HG02970 (cell line): Measurements from ENCODE around the gene LRRC71.
"Not testable (repeated sequence)": the region's sequence is repeated elsewhere in the genome, so short reads cannot be mapped to it uniquely, and the experiment has no call there.

ENCODE experiments used
- ATAC-seq: cut with Tn5 transposase; IDR thresholded peaks from one replicate; pipeline ENCODE4 v1.9.1; 2021; ENCODE audit warnings: mild to moderate bottlenecking, moderate library complexity, moderate number of reproducible peaks; ENCODE audit not compliant: unreplicated experiment, low FRiP score

The LRRC71 gene

DNA sequence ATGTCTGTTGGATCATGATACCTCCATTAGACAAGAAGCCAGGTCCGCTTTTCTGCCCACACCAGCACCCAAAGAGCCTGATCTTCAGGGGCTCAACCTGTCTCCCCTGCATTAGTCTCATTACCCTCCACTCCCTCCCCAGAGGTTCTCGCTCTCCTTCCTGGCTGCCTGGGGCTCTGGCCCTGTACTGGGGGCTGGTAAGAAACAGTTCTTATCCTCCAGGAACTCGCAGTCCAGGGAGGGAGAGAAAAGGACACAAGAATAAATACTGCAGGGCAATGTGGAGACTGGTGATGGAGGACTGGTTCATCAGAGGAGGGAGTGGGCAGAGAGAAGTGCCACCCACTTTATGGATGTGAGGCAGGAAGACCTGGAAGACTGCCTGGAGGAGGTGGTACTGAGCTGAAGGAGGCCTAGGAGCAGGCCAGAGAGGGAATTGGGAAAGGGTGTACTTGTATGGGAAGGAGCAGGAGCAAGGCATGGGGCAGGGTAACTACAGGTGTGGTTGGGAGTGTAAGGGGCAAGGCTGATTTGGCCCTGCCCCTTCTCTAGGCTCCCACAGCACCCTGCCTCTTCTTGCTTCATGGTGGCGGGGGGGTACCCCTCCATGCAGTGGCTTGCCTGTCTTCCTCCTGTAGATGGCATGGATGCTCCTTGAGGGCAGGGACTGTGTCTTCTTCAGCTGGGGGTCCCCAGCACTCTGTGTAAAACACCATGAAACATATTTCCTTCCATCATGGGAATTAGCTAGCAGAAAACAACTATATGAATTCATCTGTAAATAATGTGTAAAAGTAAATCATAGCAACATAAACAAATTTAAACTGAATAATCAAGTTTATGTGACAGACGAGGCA, 5.0 kb downstream of the LRRC71 start:
- ATAC-seq = no peak

DNA sequence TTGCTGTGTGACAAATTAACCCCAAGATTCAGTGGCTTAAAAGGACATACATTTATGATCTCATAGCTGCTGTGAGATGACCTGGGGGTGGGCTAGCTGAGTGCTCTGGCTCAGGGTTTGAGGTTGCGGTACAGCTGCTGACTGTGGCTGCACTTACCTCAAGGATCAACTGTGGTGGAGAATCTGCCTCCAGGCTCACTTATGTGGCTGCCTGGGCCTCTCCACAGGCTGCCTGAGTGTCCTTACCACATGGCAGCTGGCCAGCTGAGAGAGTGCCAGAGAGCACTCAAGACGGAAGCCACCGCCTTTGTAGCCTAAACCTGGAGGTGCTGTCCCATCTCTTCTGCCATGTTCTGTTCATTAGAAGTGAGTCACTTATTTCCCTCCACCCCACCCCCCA, 5.7 kb downstream of the LRRC71 start:
- ATAC-seq = no peak

DNA sequence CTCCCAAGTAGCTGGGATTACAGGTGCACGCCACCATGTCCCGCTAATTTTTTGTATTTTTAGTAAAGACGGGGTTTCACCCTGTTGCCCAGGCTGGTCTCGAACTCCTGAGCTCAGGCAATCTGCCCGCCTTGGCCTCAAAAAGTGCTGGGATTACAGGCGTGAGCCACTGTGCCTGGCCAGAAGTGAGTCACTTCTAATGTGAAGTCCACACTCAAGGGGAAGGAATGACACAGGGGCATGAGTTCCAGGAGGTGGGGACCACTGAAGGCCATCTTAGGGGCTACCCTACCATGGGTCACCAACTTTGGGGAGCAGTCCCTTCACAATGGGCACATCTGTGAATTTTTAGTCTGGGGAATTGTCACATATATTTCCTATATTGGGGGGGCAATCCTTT, 6.3 kb downstream of the LRRC71 start:
- not testable (repeated sequence) for ATAC-seq

DNA sequence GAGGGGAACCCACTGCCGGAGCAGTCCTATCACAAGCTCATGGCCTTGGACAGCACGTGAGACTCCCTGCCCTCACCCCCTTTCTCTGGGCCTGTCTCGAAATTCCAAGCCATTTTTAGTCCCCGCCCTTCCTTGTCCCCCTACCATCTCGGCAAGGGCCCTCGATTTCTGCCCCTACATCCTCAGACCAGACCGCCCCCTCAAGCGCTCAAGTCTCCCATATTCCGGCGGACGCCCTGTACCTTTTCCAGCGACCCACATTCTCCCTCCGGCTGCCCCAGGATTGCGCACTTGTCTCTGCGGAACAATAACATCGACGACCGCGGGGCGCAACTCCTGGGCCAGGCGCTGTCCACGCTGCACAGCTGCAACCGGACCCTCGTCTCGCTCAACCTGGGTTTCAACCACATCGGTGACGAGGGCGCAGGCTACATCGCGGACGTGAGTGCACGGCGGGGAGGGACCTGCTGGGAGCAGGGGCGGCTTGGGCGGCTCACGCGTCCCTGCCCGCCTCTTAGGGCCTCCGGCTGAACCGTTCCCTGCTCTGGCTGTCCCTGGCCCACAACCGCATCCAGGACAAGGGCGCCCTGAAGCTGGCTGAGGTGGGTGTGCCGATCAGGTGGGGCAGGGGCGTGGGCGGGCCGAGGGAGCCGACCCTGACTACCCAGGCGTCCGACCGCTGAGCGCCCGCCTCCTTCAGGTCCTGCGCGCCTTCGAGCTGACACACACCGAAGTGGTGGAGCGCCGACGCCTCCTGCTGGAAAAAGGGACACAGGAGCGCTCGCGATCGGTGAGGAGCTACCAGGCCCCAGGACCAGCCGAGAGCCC, 7.0 kb downstream of the LRRC71 start:
- ATAC-seq = no peak

DNA sequence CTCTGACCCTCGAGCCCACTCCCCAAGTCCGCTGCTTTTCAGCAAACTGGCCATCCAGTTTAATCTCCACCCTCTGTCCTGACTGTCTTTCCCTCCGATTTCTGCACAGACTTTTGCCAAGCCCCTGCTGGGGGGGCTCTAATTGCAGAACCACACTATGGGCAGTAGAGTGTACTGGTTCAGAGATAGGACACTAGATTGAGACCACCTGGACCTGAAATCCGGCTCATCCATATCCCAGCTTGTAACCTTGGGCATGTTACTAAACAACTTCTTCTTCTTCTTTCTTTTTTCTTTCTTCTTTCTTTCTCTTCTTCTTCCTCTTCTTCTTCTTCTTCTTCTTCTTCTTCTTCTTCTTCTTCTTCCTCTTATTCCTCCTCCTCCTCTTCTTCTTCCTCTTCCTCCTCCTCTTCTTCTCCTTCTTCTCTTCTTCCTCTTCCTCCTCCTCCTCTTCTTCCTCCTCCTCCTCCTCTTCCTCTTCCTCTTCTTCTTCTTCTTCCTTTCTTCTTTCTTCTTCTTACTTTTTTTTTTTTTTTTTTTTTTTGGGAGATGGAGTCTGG, 7.7 kb downstream of the LRRC71 start:
- no peak for ATAC-seq

DNA sequence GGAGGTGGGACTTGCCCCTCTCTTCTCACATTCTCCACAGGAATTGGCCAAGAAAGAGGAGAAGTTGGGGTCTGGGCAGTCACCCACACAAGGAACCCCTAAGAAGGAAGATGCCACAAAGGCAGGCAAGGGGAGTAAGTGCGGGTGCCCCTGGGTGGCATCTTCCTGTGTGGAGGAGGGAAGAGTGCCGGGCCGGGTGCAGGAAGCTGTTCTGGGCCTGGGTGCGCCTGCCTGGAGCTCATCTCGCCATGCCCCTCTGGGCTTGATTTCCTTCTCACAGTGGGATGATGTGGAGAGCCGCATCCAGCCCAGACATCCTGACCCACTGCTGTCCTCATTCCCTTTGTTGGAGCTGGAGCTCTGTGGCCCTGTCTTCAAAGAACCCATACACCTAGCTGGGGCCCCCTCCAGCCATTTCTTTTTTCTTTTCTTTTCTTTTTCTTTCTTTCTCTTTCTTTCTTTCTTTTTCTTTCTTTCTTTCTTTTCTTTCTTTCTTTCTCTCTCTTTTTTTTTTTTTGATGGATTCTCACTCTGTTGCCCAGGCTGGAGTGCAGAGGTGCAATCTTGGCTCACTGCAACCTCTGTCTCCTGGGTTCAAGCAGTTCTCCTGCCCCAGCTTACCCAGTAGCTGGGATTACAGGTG, 9.3 kb downstream of the LRRC71 start:
- ATAC-seq = no peak

DNA sequence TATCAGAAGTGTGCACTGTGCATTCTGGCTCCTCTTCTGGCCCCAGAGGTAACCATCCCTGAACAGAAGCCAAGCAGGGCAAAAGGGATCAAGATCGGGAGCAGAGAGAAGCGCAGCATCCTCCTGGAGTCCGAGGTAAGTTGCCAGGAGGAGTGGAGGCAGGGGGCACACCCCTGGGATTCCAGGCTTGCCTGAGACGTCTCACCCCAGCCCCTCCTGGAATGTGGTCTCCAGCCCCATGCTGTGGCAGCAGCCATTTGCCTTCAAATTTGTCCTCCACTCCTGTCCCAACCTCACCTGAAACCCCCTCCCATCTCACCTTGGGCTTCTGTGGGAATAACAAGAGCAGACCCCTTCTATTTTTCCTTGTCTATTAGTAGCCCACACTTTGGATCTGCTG, 10.1 kb downstream of the LRRC71 start:
- ATAC-seq = no peak

DNA sequence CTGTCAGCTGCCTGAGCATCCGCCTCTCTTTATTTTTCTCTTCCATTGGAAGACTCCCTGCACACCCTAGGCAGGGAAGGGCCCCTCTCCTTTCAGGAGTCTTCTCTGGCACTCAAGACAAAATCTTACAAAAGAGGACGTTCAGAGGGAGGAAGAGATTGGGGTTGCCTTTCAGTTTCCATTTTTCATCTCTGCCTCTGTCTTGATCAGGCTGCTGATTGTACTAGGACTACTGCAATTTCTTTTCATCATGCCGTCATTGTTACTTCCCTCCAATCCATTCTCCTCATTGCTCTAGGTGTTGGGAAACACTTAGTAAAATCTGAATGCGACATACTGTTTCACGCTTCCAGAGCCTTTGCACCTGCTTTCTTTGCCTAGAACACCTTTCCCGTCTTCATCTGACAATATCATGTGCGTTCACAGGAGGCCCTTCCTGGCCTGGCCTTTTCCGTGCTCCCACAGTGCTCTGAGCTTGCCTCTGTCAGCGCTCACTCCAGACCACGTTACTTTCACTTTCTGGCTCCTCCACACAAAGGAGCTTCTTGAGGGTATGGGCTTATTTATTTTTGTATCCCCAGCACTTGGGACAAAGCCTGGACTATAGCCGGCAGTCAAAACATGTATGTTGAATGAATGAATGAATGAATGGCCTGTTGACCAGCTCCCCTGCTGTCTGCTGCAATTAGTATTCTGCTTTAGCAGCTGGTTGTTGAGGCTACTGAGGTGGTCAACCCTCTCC, 10.9 kb downstream of the LRRC71 start:
- ATAC-seq = no peak

DNA sequence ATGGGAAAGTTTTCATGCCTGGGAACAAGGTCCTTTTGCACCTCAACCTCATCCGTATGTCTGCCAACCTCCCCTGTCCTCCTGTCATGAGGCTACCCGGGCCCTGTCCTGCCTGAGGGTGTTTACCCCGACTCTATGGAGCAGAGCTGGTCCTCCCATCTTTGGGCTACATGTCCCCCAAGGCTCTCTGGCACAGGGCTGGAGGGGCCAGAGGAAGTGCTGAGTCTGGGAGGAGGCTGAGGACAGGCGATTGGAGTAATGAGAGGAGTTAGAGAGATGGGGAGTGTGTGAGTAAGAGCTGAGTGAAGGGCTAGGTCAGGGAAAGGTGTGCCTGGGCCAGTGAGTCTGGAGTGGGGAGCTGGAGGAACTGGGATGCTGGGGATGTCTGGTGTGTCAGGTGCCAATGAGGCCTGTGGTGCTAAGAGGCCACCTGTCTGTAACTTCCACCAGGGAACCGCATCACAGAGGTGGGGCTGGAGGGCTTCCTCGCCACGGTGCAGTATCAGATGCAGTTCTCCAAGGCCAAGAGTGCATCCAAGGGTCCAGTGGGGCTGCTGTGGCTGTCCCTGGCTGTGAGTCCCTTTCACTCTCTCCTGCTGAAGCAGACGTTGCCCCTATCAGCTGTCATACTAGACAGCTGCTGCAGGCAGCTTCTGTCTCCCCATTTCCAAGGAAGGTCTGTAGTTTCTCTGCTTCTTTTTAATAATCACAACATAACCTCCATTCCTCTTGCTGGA, 11.7 kb downstream of the LRRC71 start:
- ATAC-seq = no peak

DNA sequence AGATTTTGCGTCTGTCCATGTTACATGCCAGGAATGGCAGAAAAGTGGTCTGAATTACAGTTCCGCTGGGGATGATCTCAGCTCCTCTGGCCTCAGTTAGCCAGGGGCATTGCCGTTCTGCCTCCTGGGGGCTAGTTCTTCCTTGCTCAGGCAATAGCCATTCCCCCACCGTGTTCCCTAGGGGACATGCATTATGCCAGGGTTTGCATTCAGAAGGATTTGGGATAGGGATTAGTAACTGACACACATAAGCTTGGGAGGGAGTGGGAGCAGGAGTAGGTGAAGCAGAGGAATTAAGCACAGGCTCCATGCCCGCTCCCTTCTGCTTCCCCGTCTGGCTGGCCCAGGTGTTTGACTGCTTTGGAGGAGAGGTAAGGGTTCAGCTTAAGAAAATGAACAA, 12.7 kb downstream of the LRRC71 start:
- no peak for ATAC-seq

DNA sequence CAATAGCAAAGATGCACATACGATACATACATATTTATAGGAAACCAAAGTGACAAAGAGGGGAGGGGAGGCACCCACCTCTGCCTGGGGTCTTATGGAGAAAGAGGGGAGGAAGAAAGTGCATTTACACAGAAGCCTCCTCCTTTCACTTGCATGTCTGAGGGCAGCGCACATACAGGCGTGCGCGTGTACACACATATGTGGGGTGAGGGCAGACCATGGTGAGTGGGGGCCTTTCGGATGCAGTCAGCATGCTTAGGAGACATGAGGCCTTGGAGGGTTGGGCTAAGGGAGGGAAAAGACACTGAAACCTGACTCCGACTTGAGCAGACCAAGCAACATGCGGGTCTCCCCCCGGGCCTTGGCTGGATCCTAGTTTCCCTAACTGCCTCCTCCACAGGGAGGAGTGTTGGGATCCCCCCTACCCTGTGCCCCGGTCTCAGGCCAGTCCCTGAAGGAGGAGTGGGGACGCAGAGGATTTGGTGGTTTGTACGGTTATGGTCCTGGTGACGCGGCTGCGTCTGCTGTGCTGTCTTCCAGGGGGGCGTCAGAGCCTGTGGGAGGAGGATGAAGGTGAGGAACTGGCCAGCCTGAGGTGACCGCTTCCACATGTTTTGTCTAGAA, 15.2 kb downstream of the LRRC71 start:
- no peak for ATAC-seq

DNA sequence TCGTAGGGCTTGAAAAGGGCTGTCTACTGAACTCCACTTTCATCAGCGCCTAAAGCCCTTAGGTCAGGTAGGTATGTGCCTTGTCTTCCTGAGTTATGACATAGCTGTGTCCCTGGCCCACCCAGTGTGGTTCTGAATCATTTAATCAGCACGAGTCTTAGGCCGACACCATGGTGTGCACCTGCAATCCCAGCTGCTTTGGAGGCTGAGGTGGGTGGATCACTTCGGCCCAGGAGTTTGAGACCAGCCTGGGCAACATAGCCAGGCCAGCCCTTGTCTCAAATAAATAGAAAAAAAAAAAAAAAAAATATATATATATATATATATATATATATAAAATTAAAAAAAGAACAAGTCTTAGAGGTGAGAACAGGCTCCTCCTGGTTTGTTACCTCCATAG, 15.8 kb downstream of the LRRC71 start:
- ATAC-seq = no peak

DNA sequence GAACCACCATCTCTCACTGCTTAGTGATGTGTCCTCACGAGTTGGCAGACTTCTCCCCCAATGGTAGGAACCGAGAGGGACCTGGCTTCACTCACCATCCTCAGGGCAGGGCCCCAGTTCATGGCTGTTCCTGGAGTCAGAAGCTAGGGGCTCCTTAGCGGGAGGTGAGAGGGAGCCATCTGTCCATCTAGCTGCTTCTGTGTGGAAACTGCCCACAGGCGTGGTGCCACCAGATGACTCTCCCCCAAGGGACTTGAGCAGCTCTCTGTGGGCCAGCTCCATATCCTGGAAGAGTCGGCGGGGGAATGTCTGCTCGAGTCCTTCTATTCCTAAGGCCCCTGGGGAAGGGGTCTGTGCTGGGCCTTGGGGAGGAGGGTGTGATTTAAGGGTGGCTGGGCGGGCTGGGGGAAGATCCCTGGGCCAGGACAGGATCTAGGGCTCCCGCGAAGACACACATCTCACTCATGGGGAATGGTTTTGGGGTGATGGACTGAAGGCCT, 16.3 kb downstream of the LRRC71 start:
- no peak for ATAC-seq

DNA sequence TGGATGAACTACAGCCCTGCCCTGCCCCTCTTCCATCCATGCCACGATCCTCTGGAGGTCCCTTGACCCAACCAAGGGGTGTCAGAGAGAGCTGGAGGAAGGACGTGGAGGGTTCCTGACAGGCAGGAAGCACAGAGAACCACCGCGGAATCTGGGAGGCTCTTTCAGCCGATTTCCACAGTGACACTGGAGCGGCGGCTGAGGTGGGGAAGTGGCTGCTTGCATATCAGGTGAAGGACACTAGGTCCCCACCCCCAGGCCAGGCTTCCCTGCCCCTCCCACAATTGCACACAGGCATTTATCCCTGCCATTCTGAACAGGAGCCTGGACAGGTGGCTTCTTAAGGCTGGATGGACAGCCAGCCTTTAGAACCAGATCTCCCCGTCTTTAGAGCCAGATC, 17.5 kb downstream of the LRRC71 start:
- no peak for ATAC-seq

DNA sequence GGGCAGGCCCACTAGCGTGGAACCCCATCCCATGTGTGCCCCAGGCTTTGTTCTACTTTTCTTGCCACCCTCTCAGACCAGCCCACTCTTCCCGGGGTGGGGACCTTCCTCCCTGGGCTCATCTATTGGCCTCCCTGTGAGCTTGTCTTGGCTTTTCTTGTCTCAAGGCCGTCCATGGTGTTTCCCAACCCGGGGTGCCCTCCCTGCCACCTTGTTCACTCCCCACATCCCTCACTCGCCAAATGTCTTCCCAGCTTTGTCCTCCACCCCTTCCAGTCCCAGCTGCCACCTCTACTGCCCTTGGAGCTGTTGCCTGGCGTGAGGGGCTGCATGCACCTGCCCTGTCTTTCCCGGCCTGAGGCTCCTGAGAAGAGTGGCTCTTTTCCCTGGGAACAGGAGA, 18.4 kb downstream of the LRRC71 start:
- no peak for ATAC-seq

DNA sequence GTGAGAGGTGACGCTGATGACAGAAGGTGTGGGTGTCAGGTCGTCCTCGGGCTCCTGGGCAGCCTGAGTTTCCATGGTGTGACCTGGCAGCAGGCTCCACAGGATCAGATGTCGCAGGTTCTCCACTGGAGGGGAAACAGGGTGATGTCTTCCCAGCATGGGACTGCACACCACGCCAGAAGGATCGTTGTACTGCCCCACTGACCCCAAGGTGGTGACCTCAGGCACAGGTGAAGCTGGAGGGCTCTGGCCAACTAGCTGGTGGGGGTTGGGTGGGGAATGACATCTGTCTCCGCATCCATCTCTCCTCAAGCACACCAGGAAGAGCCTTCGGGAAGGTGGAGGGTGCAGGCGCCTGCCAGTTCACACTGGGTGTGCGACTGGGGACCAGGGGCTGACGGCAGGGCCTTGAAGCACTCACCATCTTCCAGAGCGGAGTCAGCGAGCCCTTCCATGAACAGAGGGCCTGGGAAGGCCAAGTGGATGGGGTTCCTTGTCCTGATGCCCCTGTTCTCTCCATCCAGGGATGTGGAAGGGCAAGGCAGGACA, 19.4 kb downstream of the LRRC71 start:
- no peak for ATAC-seq

DNA sequence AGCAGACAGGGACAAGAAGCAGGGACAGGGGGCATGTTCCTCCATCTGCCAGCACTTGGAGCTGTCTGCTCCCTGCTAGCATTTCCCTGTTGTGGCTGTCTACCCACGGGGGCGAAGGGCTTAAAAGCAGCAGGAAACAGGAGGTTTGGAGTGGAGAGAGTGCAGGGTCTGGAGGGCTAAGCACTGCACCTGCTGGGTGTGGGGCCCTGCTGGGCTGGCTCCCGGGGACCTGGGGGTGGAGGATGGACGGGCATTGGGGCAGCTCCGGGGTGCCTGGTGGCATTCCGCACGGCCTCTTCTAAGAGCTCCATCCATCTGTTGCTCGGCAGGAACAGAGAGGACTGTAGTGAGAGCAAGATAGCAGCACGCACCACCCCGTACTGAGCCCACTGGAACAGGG, 21.2 kb downstream of the LRRC71 start:
- ATAC-seq = no peak

DNA sequence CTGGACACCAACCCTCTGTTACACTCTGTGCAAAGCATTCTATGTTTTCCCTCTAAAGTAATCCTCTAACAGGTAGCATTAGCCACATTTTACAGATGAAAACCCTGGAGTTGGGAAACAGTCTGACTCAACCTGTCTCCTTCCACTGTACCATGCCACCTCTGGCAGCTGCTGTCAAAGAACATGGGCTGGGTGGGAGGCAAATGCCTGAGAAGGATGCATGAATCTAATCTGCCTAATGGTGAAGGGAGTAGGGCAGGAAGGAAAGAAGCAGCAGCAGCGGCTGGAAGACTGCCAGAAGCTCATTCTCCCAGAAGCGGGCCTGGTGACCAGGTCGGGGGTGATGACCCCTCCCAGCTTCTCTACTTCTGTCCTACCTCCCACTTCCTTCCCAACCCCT, 21.7 kb downstream of the LRRC71 start:
- no peak for ATAC-seq

DNA sequence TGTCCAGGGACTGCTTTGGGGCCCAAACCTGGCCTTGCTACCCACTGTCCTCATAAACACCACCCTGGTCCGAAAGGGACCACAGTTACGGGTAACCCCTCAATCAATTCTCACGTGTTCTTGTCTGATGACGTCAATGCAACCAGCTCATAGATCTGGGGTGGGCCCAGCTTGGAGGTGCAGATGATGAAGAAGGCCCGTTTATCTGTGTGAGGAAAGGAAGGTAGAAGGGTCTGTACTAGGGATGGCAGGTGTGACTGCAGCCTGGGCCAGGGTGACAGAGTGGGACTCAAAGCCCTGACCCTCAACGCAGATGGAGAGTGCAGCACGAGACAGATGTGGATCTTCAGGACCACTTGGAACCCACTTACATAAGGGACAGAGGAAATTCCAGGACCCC, 22.1 kb downstream of the LRRC71 start:
- ATAC-seq = no peak
